Osteoblast (primary cell): ENCODE measurements around the gene CLK2. TPM values are rescaled to one million over a fixed set of nuclear protein-coding genes. Genes with fewer than 3 reads are reported as not detected.

Experiments used
- DNase-seq: peaks from one replicate; pipeline ENCODE4 v3.0.0; 2011; ENCODE audit warnings: low spot score, mixed read lengths; ENCODE audit not compliant: insufficient read length; ENCODE audit errors: missing footprints
- H2AFZ ChIP-seq: 2 replicates; pipeline ENCODE4 v1.6.0; 2011; ENCODE audit warnings: mild to moderate bottlenecking, low read length
- H3K27ac ChIP-seq: 2 replicates; pipeline ENCODE4 v1.5.1; 2011; ENCODE audit warnings: mild to moderate bottlenecking, low read depth, low read length, moderate library complexity
- H3K27me3 ChIP-seq: 2 replicates; pipeline ENCODE4 v1.6.0; 2012; ENCODE audit warnings: mild to moderate bottlenecking, control low read depth, inconsistent platforms, low read length, moderate library complexity; ENCODE audit not compliant: insufficient read depth
- H3K36me3 ChIP-seq: 2 replicates; pipeline ENCODE4 v1.5.1; 2011; ENCODE audit warnings: mild to moderate bottlenecking, low read length, control low read depth, moderate library complexity; ENCODE audit not compliant: insufficient read depth
- H3K4me1 ChIP-seq: 2 replicates; pipeline ENCODE4 v1.5.1; 2011; ENCODE audit warnings: mild to moderate bottlenecking, low read length, control low read depth, moderate library complexity; ENCODE audit not compliant: insufficient read depth
- H3K4me2 ChIP-seq: 2 replicates; pipeline ENCODE4 v1.6.0; 2011; ENCODE audit warnings: mild to moderate bottlenecking, low read length; ENCODE audit not compliant: insufficient read depth
- H3K4me3 ChIP-seq: fragments of 200-600 bp; sonication (generic); 3 replicates; pipeline ENCODE4 v1.5.1; 2012; ENCODE audit warnings: mild to moderate bottlenecking, low read length, inconsistent platforms; ENCODE audit not compliant: insufficient read depth
- H3K79me2 ChIP-seq: 2 replicates; pipeline ENCODE4 v1.6.0; 2012; ENCODE audit warnings: mild to moderate bottlenecking, low read length, control low read depth, inconsistent platforms; ENCODE audit not compliant: insufficient read depth
- H3K9me3 ChIP-seq: 2 replicates; pipeline ENCODE4 v1.5.1; 2011; ENCODE audit warnings: low read depth, low read length, control low read depth
- H4K20me1 ChIP-seq: 2 replicates; pipeline ENCODE4 v1.6.0; 2012; ENCODE audit warnings: mild to moderate bottlenecking, low read length, control low read depth; ENCODE audit not compliant: insufficient read depth
- total RNA-seq: library from RNA; depleted of rRNA; stranded (reverse); fragments of >200 nt; gene quantifications from 2 replicates; pipeline ENCODE4 v1.2.3, GENCODE V29; 2012
- TF ChIP-seq, protein P1 (sequence below): IDR thresholded peaks from 2 replicates; pipeline ENCODE4 v1.5.1; 2011; ENCODE audit warnings: mild to moderate bottlenecking, low read depth, low read length, moderate library complexity; ENCODE audit errors: extremely low read depth

Gene CLK2
- total RNA-seq, 1 donor: 17.4 TPM

- Histone ChIP-seq H3K4me3 (peak within 1 kb of the TSS; percentile 86), H3K4me2 (peak within 1 kb of the TSS; percentile 99), H3K27ac (peak within 1 kb of the TSS; percentile 56), H2AFZ (peak within 1 kb of the TSS; percentile 65), H3K4me1 (peaks cover 27% of the 10 kb centered on the region), H3K9me3 (no peaks in the 10 kb centered on the region), H3K79me2 (peaks cover 24% of the 10 kb centered on the region), H3K36me3 (peaks cover 18% of the 10 kb centered on the region), H3K27me3 (no peaks in the 10 kb centered on the region), H4K20me1 (peaks cover 24% of the 10 kb centered on the region)
- TF ChIP-seq, protein P1, sequence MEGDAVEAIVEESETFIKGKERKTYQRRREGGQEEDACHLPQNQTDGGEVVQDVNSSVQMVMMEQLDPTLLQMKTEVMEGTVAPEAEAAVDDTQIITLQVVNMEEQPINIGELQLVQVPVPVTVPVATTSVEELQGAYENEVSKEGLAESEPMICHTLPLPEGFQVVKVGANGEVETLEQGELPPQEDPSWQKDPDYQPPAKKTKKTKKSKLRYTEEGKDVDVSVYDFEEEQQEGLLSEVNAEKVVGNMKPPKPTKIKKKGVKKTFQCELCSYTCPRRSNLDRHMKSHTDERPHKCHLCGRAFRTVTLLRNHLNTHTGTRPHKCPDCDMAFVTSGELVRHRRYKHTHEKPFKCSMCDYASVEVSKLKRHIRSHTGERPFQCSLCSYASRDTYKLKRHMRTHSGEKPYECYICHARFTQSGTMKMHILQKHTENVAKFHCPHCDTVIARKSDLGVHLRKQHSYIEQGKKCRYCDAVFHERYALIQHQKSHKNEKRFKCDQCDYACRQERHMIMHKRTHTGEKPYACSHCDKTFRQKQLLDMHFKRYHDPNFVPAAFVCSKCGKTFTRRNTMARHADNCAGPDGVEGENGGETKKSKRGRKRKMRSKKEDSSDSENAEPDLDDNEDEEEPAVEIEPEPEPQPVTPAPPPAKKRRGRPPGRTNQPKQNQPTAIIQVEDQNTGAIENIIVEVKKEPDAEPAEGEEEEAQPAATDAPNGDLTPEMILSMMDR: no peak
- DNase-seq: peak; percentile 92
These were observed 47.6 kb upstream of the CLK2 start, which contains the start of gene RUSC1 for GRCh38 chr1:155320661-155321617. Gene RUSC1 (plus strand): TSS chr1:155320894. CDS start chr1:155321774, 880 bp downstream.

DNA sequence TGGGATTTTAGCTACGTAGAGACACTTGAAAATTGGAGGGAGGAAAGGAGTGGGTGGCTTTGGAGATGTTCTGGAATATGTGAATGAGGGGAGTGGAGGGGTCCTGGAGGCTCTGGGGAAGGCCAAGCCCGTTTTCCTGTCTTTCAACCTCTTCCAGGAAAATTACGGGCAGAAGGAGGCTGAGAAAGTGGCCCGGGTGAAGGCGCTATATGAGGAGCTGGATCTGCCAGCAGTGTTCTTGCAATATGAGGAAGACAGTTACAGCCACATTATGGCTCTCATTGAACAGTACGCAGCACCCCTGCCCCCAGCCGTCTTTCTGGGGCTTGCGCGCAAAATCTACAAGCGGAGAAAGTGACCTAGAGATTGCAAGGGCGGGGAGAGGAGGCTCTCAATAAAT lies 46.9 kb upstream of the CLK2 start:
- Histone ChIP-seq H3K27me3 (no peaks in the 10 kb centered on the region), H3K79me2 (peaks cover 17% of the 10 kb centered on the region), H3K4me1 (peaks cover 21% of the 10 kb centered on the region), H4K20me1 (peaks cover 17% of the 10 kb centered on the region), H3K27ac (no peak overlapping the region), H2AFZ (peak overlapping the region; percentile 65), H3K4me3 (peak overlapping the region; percentile 86), H3K4me2 (peak overlapping the region; percentile 99), H3K36me3 (peaks cover 15% of the 10 kb centered on the region), H3K9me3 (no peaks in the 10 kb centered on the region)
- DNase-seq: peak; percentile 37
- TF ChIP-seq, protein P1: no peak

GRCh38 chr1:155319536-155319935 lies 46.2 kb upstream of the CLK2 start:
- Histone ChIP-seq H2AFZ (no peak overlapping the region), H3K9me3 (no peaks in the 10 kb centered on the region), H3K79me2 (peaks cover 10% of the 10 kb centered on the region), H3K4me1 (peaks cover 20% of the 10 kb centered on the region), H3K27ac (no peak overlapping the region), H3K4me2 (no peak overlapping the region), H4K20me1 (peaks cover 13% of the 10 kb centered on the region), H3K27me3 (no peaks in the 10 kb centered on the region), H3K36me3 (peaks cover 15% of the 10 kb centered on the region), H3K4me3 (no peak overlapping the region)
- TF ChIP-seq, protein P1: no peak
- DNase-seq: peak; percentile 54

DNA sequence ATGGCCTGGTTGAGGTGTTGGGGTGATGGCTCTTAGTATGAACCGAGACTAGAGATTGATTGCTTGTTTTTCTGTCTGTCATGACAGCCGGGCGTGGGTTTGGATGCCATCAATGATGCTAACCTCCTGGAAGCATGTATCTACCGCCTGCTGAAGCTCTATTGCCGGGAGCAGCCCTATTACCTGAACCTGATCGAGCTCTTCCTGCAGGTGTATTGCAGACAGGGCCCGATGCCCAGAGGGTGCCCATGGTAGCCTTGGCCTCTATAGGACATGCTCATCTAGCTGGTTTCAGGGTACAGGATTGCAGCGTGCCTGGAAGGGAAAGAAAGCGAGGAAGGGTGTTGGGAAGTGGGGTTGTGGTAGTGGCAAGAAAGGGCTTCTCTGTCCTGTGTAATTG lies 44.8 kb upstream of the CLK2 start:
- TF ChIP-seq, protein P1: no peak
- peak; percentile 14 for DNase-seq
- Histone ChIP-seq H4K20me1 (peaks cover 13% of the 10 kb centered on the region), H3K9me3 (no peaks in the 10 kb centered on the region), H2AFZ (no peak overlapping the region), H3K79me2 (peaks cover 12% of the 10 kb centered on the region), H3K36me3 (peaks cover 21% of the 10 kb centered on the region), H3K27ac (no peak overlapping the region), H3K27me3 (no peaks in the 10 kb centered on the region), H3K4me2 (no peak overlapping the region), H3K4me3 (no peak overlapping the region), H3K4me1 (peaks cover 20% of the 10 kb centered on the region)
